K562 (cell line): ENCODE data around the gene ZNF782. TPM values are rescaled to one million over a fixed set of nuclear protein-coding genes. Genes with fewer than 3 reads are reported as not detected.
A peak's percentile ranks its signal among the peaks of the same experiment; 100 is the strongest.

Experiments
- GTF2E2 ChIP-seq: fragments of 200-800 bp; sonication (Bioruptor generic); IDR thresholded peaks from 2 replicates; pipeline ENCODE4 v1.6.1; 2016; ENCODE audit warnings: missing genetic modification characterization, missing compliant biosample characterization
- ILF3 ChIP-seq: fragments of 450-650 bp; IDR thresholded peaks from 2 replicates; pipeline ENCODE4 v1.6.1; 2018; ENCODE audit warnings: antibody characterized with exemption, mild to moderate bottlenecking, moderate library complexity, borderline replicate concordance
- KLF1 ChIP-seq: fragments of 450-650 bp; IDR thresholded peaks from 2 replicates; pipeline ENCODE4 v1.6.1; 2016; ENCODE audit warnings: missing genetic modification characterization, missing compliant biosample characterization
- MYC ChIP-seq, 2 experiments: fragments of 250-450 bp in 1 of 2; sonication (Bioruptor Pico) in 1 of 2; IDR thresholded peaks; 2 replicates each; pipeline versions ENCODE4 v1.5.1 to v1.6.1; 2012 to 2021; ENCODE audit warnings: low read depth in 2 of 2, borderline replicate concordance in 1 of 2, improper control_type of control experiment in 1 of 2, low read length in 1 of 2, mild to moderate bottlenecking in 1 of 2, moderate library complexity in 1 of 2
- NCOA6 ChIP-seq: fragments of 450-650 bp; IDR thresholded peaks from 2 replicates; pipeline ENCODE4 v1.6.1; 2017; ENCODE audit warnings: mild to moderate bottlenecking
- NR2C2 ChIP-seq, 2 experiments: fragments of 200-800 bp in 1 of 2; sonication (Bioruptor generic) in 1 of 2; sonication (generic) in 1 of 2; formaldehyde crosslinking in 1 of 2; IDR thresholded peaks; 2 replicates each; pipeline versions ENCODE4 v1.6.1 to v1.8.0; 2016 to 2022; ENCODE audit warnings: mild to moderate bottlenecking in 1 of 2, missing compliant biosample characterization in 1 of 2, missing genetic modification characterization in 1 of 2, missing genetic modification reagents in 1 of 2
- OTX1 ChIP-seq: fragments of 450-650 bp; formaldehyde crosslinking; IDR thresholded peaks from 2 replicates; pipeline ENCODE4 v1.4.0; 2022; ENCODE audit warnings: mild to moderate bottlenecking
- POLR3G ChIP-seq: IDR thresholded peaks from 2 replicates; pipeline ENCODE4 v1.6.1; 2011; ENCODE audit not compliant: insufficient read length, insufficient replicate concordance; ENCODE audit errors: extremely low read depth
- PRPF4 ChIP-seq: fragments of 200-400 bp; formaldehyde crosslinking; IDR thresholded peaks from one replicate; pipeline ENCODE4 v1.6.1; 2017; ENCODE audit warnings: low read length, low read depth, mild to moderate bottlenecking; ENCODE audit not compliant: insufficient read depth, poor library complexity, severe bottlenecking
- PYGO2 ChIP-seq: fragments of 450-650 bp; IDR thresholded peaks from 2 replicates; pipeline ENCODE4 v1.6.1; 2016; ENCODE audit warnings: mild to moderate bottlenecking, missing genetic modification characterization, moderate library complexity, missing compliant biosample characterization
- ZNF174 ChIP-seq: fragments of 250-450 bp; sonication (Bioruptor Pico); IDR thresholded peaks from 2 replicates; pipeline ENCODE4 v1.4.0; 2020; ENCODE audit warnings: mild to moderate bottlenecking
- ZNF707 ChIP-seq: fragments of 250-450 bp; sonication (Bioruptor Pico); conservative IDR thresholded peaks from 2 replicates; pipeline ENCODE4 v1.8.0; 2022; ENCODE audit warnings: inconsistent platforms, mild to moderate bottlenecking, moderate library complexity
- ZSCAN32 ChIP-seq: fragments of 450-650 bp; formaldehyde crosslinking; IDR thresholded peaks from 2 replicates; pipeline ENCODE4 v1.4.0; 2020; ENCODE audit warnings: mild to moderate bottlenecking, moderate library complexity
- polyA plus RNA-seq, 8 experiments: library from polyadenylated mRNA; depleted of rRNA in 4 of 8; stranded (reverse) in 5 of 8; unstranded in 3 of 8; fragments of >200 nt; fragmentation: Nextera tagmentation in 2 of 8; fragmentation: Illumina TruSeq in 1 of 8; extraction: Ambion mirVana in 2 of 8; extraction: Trizol in 1 of 8; gene quantifications; 2 replicates each; pipeline versions ENCODE4 v1.2.1 to v1.2.3, GENCODE V29; 2011 to 2014; ENCODE audit warnings: inconsistent platforms in 1 of 8, missing spikeins in 1 of 8
- total RNA-seq, 7 experiments: library from RNA; depleted of rRNA in 6 of 7; stranded (reverse); fragments of >200 nt in 6 of 7; fragmentation: Illumina TruSeq in 2 of 7; extraction: Trizol in 2 of 7; gene quantifications; 2 replicates each; pipeline versions ENCODE4 v1.2.1 to v1.2.3, GENCODE V29; 2011 to 2021; ENCODE audit warnings: low replicate concordance in 1 of 7
- TF ChIP-seq, protein P1 (sequence below): fragments of 250-450 bp; sonication (Bioruptor Pico); IDR thresholded peaks from 2 replicates; pipeline ENCODE4 v1.5.0; 2021; ENCODE audit warnings: mild to moderate bottlenecking, borderline replicate concordance
- TF ChIP-seq, protein P2 (sequence below): sonication (generic); formaldehyde crosslinking; IDR thresholded peaks from 2 replicates; pipeline ENCODE4 v1.9.0; 2022; ENCODE audit warnings: mild to moderate bottlenecking, missing genetic modification reagents
- TF ChIP-seq, protein P3 (sequence below): fragments of 250-450 bp; sonication (Bioruptor Pico); IDR thresholded peaks from 2 replicates; pipeline ENCODE4 v1.8.0; 2022; ENCODE audit warnings: moderate library complexity, mild to moderate bottlenecking, inconsistent platforms

ZNF782 gene
- total and polyA plus RNA-seq, 9 of the 15 experiments (the other 6 are each of a cell fraction or from before 2014, with no cell fraction given): 0.38 to 8.8 (median 4.5) TPM

DNA sequence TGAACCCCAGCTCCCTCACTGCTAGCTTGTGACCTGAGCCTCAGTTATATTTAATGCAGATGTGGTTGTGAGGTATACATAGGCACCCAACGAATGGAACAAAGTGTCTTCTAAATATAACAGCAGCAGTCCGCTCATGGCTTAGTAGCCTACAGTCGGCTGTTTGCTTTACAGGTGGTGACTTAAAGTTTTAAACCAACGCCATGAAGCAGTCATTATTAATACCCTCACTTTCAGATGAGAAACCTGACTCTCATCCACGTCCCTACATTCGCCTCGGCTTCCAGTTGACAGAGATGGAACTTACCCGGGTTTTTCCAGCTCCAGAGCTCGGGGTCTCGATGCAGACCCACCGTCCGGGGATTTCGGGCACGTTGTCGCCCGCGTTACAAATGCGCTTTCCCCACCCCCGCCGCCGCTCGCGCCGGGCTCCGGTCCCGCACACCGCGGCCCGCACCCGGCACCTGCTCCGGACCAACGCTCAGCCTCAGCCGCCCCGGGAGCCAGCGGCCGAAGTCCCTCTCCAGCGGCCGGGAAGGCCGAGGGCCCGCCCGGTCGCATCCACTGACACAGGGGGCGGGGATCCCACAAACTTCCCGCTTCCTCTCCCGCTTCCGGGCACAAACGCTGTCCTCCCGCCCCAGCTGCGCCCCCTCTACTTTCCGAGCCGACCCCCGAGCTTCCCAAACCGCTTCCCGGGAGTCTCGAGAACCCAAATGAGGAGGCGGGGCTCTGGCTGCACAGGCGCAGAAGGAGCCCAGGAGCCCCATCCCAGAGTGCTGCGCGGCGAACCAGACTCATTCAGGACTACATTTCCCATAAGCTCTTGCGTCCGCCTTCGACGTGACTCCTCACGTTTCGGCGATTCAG, at the start of gene ZNF782 (continued):
- TF ChIP-seq POLR3G (no peak), ZSCAN32 (CRISPR knock-in tag) (no peak), OTX1 (CRISPR knock-in tag) (no peak), PYGO2 (no peak), ILF3 (no peak), PRPF4 (no peak), ZNF707 (CRISPR knock-in tag) (no peak), GTF2E2 (tag) (no peak), ZNF174 (CRISPR knock-in tag) (no peak), NCOA6 (no peak), KLF1 (tag) (no peak), NR2C2 (CRISPR knock-in tag; IDR thresholded peaks at IDR 0.05) (no peak), NR2C2 (tag; IDR thresholded peaks at IDR 0.05) (peak; percentile 67), MYC (IDR thresholded peaks at IDR 0.05; ENCODE audit: low read depth, low read length) (0 out of 2 replicates have a peak, but pooled peaks have one; percentile 10), MYC (CRISPR knock-in tag; IDR thresholded peaks at IDR 0.05; ENCODE audit: borderline replicate concordance, low read depth) (no peak)
- TF ChIP-seq, protein P1, sequence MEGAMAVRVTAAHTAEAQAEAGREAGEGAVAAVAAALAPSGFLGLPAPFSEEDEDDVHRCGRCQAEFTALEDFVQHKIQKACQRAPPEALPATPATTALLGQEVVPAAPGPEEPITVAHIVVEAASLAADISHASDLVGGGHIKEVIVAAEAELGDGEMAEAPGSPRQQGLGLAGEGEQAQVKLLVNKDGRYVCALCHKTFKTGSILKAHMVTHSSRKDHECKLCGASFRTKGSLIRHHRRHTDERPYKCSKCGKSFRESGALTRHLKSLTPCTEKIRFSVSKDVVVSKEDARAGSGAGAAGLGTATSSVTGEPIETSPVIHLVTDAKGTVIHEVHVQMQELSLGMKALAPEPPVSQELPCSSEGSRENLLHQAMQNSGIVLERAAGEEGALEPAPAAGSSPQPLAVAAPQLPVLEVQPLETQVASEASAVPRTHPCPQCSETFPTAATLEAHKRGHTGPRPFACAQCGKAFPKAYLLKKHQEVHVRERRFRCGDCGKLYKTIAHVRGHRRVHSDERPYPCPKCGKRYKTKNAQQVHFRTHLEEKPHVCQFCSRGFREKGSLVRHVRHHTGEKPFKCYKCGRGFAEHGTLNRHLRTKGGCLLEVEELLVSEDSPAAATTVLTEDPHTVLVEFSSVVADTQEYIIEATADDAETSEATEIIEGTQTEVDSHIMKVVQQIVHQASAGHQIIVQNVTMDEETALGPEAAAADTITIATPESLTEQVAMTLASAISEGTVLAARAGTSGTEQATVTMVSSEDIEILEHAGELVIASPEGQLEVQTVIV (CRISPR knock-in tag): no peak
- TF ChIP-seq, protein P2, sequence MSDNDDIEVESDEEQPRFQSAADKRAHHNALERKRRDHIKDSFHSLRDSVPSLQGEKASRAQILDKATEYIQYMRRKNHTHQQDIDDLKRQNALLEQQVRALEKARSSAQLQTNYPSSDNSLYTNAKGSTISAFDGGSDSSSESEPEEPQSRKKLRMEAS (CRISPR knock-in tag): no peak
- TF ChIP-seq, protein P3, sequence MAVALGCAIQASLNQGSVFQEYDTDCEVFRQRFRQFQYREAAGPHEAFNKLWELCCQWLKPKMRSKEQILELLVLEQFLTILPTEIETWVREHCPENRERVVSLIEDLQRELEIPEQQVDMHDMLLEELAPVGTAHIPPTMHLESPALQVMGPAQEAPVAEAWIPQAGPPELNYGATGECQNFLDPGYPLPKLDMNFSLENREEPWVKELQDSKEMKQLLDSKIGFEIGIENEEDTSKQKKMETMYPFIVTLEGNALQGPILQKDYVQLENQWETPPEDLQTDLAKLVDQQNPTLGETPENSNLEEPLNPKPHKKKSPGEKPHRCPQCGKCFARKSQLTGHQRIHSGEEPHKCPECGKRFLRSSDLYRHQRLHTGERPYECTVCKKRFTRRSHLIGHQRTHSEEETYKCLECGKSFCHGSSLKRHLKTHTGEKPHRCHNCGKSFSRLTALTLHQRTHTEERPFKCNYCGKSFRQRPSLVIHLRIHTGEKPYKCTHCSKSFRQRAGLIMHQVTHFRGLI (CRISPR knock-in tag): no peak
